RWPE2 (cell line): Measurements from ENCODE around the gene ADAM8.

ENCODE experiments used
- ATAC-seq: fragments of 200-7000 bp; cut with Tn5 transposase; 3 replicates; pipeline ENCODE4 v1.9.1; 2021; ENCODE audit warnings: low read depth
- DNase-seq: peaks from one replicate; pipeline ENCODE4 v3.0.0-alpha.2; 2020; ENCODE audit warnings: low spot score
- H3K27ac ChIP-seq: fragments of 450-650 bp; 2 replicates; pipeline ENCODE4 v1.5.1; 2017; ENCODE audit warnings: mild to moderate bottlenecking; ENCODE audit not compliant: poor library complexity, severe bottlenecking
- H3K27me3 ChIP-seq: fragments of 250-450 bp; sonication (Bioruptor Pico); 2 replicates; pipeline ENCODE4 v1.5.1; 2021; ENCODE audit warnings: mild to moderate bottlenecking, moderate library complexity; ENCODE audit not compliant: insufficient read depth, poor library complexity, severe bottlenecking
- H3K36me3 ChIP-seq: fragments of 250-450 bp; sonication (Bioruptor Pico); 2 replicates; pipeline ENCODE4 v1.5.1; 2020; ENCODE audit warnings: low read depth, mild to moderate bottlenecking, moderate library complexity
- H3K4me1 ChIP-seq: fragments of 250-450 bp; sonication (Bioruptor Pico); 2 replicates; pipeline ENCODE4 v1.5.1; 2021; ENCODE audit warnings: mild to moderate bottlenecking, moderate library complexity; ENCODE audit not compliant: insufficient read depth, poor library complexity, severe bottlenecking
- H3K4me3 ChIP-seq: fragments of 250-450 bp; sonication (Bioruptor Pico); 2 replicates; pipeline ENCODE4 v1.5.1; 2021; ENCODE audit warnings: mild to moderate bottlenecking, moderate library complexity; ENCODE audit not compliant: severe bottlenecking
- H3K9me3 ChIP-seq: fragments of 250-450 bp; sonication (Bioruptor Pico); 2 replicates; pipeline ENCODE4 v1.5.1; 2021; ENCODE audit warnings: mild to moderate bottlenecking, moderate library complexity; ENCODE audit not compliant: severe bottlenecking
- TF ChIP-seq, protein P1 (sequence below): fragments of 450-650 bp; IDR thresholded peaks from one replicate; pipeline ENCODE4 v1.5.1; 2017; ENCODE audit warnings: mild to moderate bottlenecking, moderate library complexity; ENCODE audit not compliant: poor library complexity, severe bottlenecking

The ADAM8 gene

DNA sequence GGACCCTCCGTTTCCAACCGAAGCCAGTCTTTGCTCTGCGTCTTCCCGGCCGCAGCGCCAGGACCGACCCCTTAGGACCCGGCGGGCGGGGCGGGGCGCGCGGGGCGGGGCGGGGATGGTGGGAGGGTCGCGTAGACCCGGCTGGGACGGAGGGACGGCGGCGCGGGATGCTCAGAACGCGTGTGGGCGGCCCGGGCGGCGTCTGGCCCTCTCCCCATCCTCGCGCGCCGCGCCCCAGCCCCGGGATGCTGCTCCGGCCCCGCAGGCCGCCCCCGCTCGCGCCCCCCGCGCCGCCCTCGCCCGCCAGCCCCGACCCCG, 46.7 kb downstream of the ADAM8 start, which contains the start of gene UTF1:
UTF1 (plus strand) TSS at position 174 of the 318 bp plus-strand sequence; CDS start at position 246, 72 bp downstream.
- Histone ChIP-seq H3K27me3 (peaks cover 57% of the 10 kb centered on the region), H3K27ac (no peak within 1 kb of the TSS), H3K9me3 (no peaks in the 10 kb centered on the region), H3K4me1 (no peaks in the 10 kb centered on the region), H3K4me3 (no peak within 1 kb of the TSS), H3K36me3 (no peaks in the 10 kb centered on the region)
- DNase-seq (no peak), ATAC-seq (no peak)
- TF ChIP-seq, protein P1, sequence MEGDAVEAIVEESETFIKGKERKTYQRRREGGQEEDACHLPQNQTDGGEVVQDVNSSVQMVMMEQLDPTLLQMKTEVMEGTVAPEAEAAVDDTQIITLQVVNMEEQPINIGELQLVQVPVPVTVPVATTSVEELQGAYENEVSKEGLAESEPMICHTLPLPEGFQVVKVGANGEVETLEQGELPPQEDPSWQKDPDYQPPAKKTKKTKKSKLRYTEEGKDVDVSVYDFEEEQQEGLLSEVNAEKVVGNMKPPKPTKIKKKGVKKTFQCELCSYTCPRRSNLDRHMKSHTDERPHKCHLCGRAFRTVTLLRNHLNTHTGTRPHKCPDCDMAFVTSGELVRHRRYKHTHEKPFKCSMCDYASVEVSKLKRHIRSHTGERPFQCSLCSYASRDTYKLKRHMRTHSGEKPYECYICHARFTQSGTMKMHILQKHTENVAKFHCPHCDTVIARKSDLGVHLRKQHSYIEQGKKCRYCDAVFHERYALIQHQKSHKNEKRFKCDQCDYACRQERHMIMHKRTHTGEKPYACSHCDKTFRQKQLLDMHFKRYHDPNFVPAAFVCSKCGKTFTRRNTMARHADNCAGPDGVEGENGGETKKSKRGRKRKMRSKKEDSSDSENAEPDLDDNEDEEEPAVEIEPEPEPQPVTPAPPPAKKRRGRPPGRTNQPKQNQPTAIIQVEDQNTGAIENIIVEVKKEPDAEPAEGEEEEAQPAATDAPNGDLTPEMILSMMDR = no peak

DNA sequence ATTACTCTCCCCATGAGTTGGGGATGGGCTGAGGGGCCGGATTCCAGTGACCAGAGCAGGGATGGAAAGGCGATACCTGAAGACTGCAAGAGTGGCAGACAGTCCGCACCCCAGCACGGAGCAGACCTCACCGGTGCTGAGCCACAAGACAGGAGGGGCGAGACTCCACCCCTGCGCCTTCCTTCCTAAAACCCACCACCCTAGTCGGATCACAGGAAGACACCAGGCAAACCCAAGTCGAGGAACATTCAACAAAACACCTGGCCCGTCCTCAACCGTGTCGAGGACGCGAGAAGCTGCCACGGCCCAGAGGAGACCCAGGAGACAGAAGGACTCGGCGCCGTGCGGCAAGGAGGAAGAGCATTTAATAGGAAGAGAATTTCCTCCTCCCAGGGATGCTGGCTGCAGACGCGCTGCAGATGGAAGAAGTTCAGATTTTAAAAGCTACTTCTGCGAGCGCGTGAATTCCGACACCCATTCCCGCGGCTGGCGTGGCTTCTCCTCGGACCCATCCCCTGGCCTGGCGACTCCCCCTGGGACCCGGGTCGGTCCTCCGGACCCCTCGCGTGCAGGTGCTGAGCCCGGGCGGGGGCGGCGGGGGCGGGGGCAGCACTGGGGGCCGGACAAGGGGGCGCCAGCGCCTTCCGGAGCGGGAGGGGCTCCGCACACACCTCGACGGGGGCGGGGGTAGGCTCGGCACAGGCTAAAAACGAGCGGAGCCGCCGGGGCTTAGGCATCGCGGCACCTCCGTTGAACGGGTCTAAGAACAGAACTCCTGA, 47.2 kb downstream of the ADAM8 start:
- Histone ChIP-seq H3K4me1 (no peaks in the 10 kb centered on the region), H3K27me3 (peaks cover 56% of the 10 kb centered on the region), H3K36me3 (no peaks in the 10 kb centered on the region), H3K4me3 (no peak overlapping the region), H3K9me3 (no peaks in the 10 kb centered on the region), H3K27ac (no peak overlapping the region)
- TF ChIP-seq, protein P1 = no peak
- DNase-seq (no peak), ATAC-seq (no peak)

DNA sequence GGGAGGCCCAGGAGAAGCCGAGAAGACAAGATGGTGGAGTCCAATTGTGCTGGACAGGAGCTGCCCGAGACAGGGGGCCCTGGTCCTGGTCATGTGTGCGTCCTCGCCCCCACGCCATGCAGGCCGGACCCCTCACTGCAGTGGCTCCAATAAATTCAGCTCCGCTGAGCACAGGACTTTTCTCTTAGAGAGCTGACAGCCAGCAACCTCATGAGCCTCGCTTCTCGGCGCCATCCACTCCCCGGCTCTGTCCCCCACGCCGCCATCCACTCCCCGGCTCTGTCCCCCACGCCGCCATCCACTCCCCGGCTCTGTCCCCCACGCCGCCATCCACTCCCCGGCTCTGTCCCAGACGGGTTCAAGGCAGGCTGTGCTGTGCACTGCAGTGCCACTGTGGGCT, 49.4 kb downstream of the ADAM8 start:
- Histone ChIP-seq H3K36me3 (no peaks in the 10 kb centered on the region), H3K27ac (no peak overlapping the region), H3K9me3 (no peaks in the 10 kb centered on the region), H3K4me1 (no peaks in the 10 kb centered on the region), H3K27me3 (peaks cover 37% of the 10 kb centered on the region), H3K4me3 (no peak overlapping the region)
- ATAC-seq = no peak
- TF ChIP-seq, protein P1 = no peak
- no peak for DNase-seq

DNA sequence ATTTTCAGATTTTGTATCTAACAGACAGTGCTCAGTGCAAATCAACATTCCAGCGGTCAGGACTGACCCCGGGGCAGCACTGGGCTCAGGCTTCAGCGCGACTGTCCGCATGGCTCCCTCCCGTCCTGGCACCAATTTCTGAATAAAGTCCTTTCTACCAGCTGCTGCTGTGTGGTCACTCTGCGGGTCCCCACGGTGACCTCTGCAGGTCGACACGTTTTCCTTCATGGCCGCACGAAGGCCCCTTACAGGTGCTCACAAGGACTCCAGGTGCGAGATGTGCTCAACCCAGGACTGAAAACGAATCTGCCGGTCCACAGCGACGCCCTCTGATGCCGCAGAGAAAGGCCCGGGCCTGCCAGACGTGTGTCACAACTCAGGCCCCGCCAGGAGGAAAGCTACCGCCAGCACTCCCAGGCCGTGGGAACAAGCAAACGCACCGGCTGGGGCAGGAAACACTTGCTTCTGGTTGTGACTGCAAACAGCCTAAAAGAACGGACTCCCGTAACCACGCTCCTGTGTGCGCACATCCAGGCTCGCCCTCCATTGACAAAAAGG, 50.3 kb downstream of the ADAM8 start:
- H3K4me1 ChIP-seq = no peaks in the 10 kb centered on the region
- H3K27me3 ChIP-seq = peaks cover 28% of the 10 kb centered on the region
- TF ChIP-seq, protein P1 = no peak
- ATAC-seq (peak; percentile 44; the same call in 1 of the 3 replicates), DNase-seq (no peak)
- H3K9me3 ChIP-seq = no peaks in the 10 kb centered on the region
- no peak overlapping the region for H3K4me3 ChIP-seq
- no peaks in the 10 kb centered on the region for H3K36me3 ChIP-seq
- H3K27ac ChIP-seq = no peak overlapping the region

DNA sequence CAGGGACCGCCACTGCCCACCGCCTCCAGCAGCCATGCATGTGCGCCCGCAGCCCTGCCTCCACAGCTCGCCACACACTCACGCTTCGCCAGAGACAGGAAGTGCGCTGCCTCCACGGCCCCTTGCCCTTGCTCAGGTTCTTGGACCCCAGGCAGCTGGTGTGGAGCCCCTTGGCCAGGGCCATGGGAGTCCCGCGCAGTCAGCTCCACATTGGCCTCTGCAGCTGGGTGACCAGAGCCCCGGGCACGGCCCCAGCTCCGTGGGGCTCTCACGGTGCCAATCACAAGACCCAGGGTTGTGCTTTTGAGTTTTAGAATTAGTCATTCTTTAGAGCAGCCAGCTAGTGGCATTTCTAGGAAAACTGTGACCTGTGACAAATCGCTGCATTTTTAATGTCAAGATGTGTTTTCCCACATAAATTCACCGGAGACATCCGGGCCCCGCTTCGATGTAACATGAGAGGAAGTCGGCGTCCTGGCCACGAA, 50.9 kb downstream of the ADAM8 start:
- TF ChIP-seq, protein P1 = no peak
- Histone ChIP-seq H3K4me3 (no peak overlapping the region), H3K9me3 (no peaks in the 10 kb centered on the region), H3K36me3 (no peaks in the 10 kb centered on the region), H3K27ac (no peak overlapping the region), H3K4me1 (no peaks in the 10 kb centered on the region), H3K27me3 (peaks cover 24% of the 10 kb centered on the region)
- ATAC-seq (no peak), DNase-seq (no peak)
